ENCODE results near the gene TMCC2. TPM values are rescaled to one million over a fixed set of nuclear protein-coding genes. Genes with fewer than 3 reads are reported as not detected.

The TMCC2 gene
- total and polyA plus RNA-seq, 2 of the 8 experiments (the other 6 are each of a cell fraction or from before 2014, with no cell fraction given): 6.7 to 6.8 TPM

GRCh38 chr1:205227584-205228013, at the start of gene TMCC2 (continued):
- TF ChIP-seq, protein P1, sequence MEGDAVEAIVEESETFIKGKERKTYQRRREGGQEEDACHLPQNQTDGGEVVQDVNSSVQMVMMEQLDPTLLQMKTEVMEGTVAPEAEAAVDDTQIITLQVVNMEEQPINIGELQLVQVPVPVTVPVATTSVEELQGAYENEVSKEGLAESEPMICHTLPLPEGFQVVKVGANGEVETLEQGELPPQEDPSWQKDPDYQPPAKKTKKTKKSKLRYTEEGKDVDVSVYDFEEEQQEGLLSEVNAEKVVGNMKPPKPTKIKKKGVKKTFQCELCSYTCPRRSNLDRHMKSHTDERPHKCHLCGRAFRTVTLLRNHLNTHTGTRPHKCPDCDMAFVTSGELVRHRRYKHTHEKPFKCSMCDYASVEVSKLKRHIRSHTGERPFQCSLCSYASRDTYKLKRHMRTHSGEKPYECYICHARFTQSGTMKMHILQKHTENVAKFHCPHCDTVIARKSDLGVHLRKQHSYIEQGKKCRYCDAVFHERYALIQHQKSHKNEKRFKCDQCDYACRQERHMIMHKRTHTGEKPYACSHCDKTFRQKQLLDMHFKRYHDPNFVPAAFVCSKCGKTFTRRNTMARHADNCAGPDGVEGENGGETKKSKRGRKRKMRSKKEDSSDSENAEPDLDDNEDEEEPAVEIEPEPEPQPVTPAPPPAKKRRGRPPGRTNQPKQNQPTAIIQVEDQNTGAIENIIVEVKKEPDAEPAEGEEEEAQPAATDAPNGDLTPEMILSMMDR (IDR thresholded peaks at IDR 0.05; ENCODE audit: control extremely low read depth in 1 of 3, insufficient read depth in 1 of 3, low read depth in 1 of 3, low read length in 3 of 3): no peak
- TF ChIP-seq ATF2 (IDR thresholded peaks at IDR 0.05; ENCODE audit: low read length) (no peak), CREB1 (IDR thresholded peaks at IDR 0.05) (peak; percentile 80), TBP (IDR thresholded peaks at IDR 0.05; ENCODE audit: low read depth, low read length) (peak; percentile 38; the same call in 1 of the 2 replicates), EGR1 (IDR thresholded peaks at IDR 0.05; ENCODE audit: borderline replicate concordance, low read depth, low read length) (peak; percentile 92), ATF3 (IDR thresholded peaks at IDR 0.05; ENCODE audit: insufficient read depth, low read depth, low read length) (no peak), BRCA1 (IDR thresholded peaks at IDR 0.05; ENCODE audit: low read depth, low read length) (no peak), CHD2 (IDR thresholded peaks at IDR 0.05; ENCODE audit: low read length) (peak; percentile 84), USF2 (IDR thresholded peaks at IDR 0.05; ENCODE audit: low read length) (no peak), SIN3A (conservative IDR thresholded peaks at IDR 0.05 in 1 of 2, IDR thresholded peaks at IDR 0.05 in 1 of 2; ENCODE audit: low read depth in 1 of 2, low read length in 2 of 2) (0 out of 4 replicates have a peak, but pooled peaks of 1 of the 2 experiments have one; percentile 42), FOSL1 (IDR thresholded peaks at IDR 0.05; ENCODE audit: insufficient read depth, low read depth, low read length) (no peak), SP2 (IDR thresholded peaks at IDR 0.05; ENCODE audit: low read length) (peak; percentile 53), SP1 (IDR thresholded peaks at IDR 0.05; ENCODE audit: low read depth, low read length) (peak; percentile 93), CTBP2 (IDR thresholded peaks at IDR 0.05; ENCODE audit: borderline replicate concordance, insufficient read depth, insufficient read length, low read length) (no peak), SIRT6 (IDR thresholded peaks at IDR 0.05; ENCODE audit: low read length) (no peak)
- TF ChIP-seq, protein P2, sequence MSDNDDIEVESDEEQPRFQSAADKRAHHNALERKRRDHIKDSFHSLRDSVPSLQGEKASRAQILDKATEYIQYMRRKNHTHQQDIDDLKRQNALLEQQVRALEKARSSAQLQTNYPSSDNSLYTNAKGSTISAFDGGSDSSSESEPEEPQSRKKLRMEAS (IDR thresholded peaks at IDR 0.05): peak; percentile 39; the same call in 1 of the 2 replicates

All from H1 (cell line).